Mucosa of stomach (tissue), 1 donor: ENCODE results near the gene CACNA2D3.

Experiments used
- H3K27me3 ChIP-seq: one replicate; pipeline ENCODE4 v1.7.0; 2013; ENCODE audit warnings: mild to moderate bottlenecking, low read length; ENCODE audit not compliant: control insufficient read depth, insufficient read depth
- H3K36me3 ChIP-seq: one replicate; pipeline ENCODE4 v1.7.0; 2013; ENCODE audit warnings: low read length; ENCODE audit not compliant: control insufficient read depth, insufficient read depth
- H3K4me1 ChIP-seq: one replicate; pipeline ENCODE4 v1.7.0; 2013; ENCODE audit warnings: mild to moderate bottlenecking, low read length; ENCODE audit not compliant: control insufficient read depth, insufficient read depth
- H3K4me3 ChIP-seq: one replicate; pipeline ENCODE4 v1.7.0; 2013; ENCODE audit warnings: low read length
- H3K9ac ChIP-seq: one replicate; pipeline ENCODE4 v1.7.0; 2013; ENCODE audit warnings: mild to moderate bottlenecking, low read length, moderate library complexity
- H3K9me3 ChIP-seq: one replicate; pipeline ENCODE4 v1.7.0; 2013; ENCODE audit warnings: mild to moderate bottlenecking, low read length, moderate library complexity; ENCODE audit not compliant: control insufficient read depth
- donor health status: Pancreatic carcinoma.

The CACNA2D3 gene

DNA sequence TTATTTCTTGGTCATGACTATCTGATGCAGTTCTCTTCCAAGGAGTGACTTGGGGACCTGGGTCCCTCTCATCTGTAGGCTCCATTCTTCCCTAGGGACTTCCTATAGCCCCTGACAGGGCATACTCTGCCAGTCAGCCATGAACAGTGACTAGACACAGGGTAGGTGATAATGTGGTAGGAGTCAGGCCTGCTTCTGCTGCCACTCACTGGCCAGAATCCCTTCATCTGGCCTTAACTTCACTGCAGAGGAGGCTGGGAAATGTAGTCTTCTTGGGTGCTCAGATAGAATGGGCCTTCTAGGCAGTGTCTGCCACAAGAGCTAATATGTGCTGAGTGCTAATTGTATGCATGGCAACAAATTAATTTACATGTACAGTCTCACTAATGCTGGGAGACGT lies 84.5 kb downstream of the CACNA2D3 start:
- Histone ChIP-seq H3K9me3 (no peaks in the 10 kb centered on the region), H3K27me3 (no peaks in the 10 kb centered on the region), H3K36me3 (no peaks in the 10 kb centered on the region), H3K4me3 (no peak overlapping the region), H3K4me1 (no peaks in the 10 kb centered on the region), H3K9ac (no peak overlapping the region)

DNA sequence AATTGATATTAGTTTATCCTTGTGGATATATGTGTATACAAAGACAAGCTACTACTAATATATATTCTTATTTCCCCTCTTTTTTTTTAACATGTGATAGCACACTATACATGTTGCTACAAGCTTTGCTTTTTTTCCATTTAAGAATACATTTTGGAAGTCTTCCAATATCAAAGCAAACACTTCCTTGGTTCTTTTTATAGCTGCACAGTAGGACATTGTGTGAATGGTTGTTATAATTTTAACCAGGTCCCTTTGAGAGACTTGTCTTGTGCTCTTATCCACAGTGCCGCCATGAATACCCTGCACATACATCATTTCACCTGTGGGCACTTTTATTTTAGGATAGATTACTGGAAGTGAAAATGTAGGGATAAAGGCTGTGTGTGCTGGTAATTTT lies 88.7 kb downstream of the CACNA2D3 start:
- Histone ChIP-seq H3K4me1 (no peaks in the 10 kb centered on the region), H3K9me3 (no peaks in the 10 kb centered on the region), H3K36me3 (no peaks in the 10 kb centered on the region), H3K4me3 (no peak overlapping the region), H3K27me3 (no peaks in the 10 kb centered on the region), H3K9ac (no peak overlapping the region)

DNA sequence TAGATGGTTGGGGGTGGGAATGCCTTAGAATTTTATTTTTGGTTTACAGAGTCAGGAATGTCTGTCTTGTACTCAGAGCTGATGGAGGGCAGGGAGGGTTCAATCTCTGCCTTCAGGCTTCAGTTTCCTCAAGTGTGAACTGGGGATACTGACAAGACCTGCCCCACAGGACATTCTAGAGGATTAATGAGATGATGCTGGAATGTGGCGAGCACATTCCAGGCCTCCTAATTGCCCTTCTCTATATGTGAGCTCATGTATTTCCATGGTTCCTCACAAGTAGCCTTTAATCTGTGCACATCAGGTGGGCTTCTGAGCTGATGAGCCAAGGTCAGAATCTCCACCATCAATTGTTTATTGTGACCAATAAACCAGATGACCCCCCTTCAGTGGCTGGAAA lies 90.4 kb downstream of the CACNA2D3 start:
- no peaks in the 10 kb centered on the region for H3K4me1 ChIP-seq
- H3K36me3 ChIP-seq: no peaks in the 10 kb centered on the region
- H3K9ac ChIP-seq: no peak overlapping the region
- no peak overlapping the region for H3K4me3 ChIP-seq
- H3K9me3 ChIP-seq: no peaks in the 10 kb centered on the region
- H3K27me3 ChIP-seq: no peaks in the 10 kb centered on the region

DNA sequence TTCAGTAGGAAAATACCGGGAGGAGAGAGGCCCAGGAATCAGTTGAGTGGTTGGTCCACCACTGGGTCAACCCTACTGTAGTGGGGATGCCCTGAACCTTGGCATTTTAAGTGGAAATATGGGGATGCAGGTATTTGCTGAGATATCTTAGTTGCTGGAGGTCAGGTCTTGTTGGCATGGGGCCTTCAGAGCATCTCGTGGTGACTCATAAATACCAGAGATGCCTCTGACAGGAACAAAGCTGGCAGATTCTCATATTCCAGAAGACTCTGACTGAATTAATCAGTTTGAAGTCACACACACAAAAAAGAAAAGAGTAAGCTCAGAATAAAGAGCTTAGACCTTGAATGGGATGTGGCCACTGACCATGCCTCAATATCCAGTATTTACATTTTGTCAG lies 91.6 kb downstream of the CACNA2D3 start:
- Histone ChIP-seq H3K9me3 (no peaks in the 10 kb centered on the region), H3K4me3 (no peak overlapping the region), H3K36me3 (no peaks in the 10 kb centered on the region), H3K9ac (no peak overlapping the region), H3K4me1 (no peaks in the 10 kb centered on the region), H3K27me3 (no peaks in the 10 kb centered on the region)

DNA sequence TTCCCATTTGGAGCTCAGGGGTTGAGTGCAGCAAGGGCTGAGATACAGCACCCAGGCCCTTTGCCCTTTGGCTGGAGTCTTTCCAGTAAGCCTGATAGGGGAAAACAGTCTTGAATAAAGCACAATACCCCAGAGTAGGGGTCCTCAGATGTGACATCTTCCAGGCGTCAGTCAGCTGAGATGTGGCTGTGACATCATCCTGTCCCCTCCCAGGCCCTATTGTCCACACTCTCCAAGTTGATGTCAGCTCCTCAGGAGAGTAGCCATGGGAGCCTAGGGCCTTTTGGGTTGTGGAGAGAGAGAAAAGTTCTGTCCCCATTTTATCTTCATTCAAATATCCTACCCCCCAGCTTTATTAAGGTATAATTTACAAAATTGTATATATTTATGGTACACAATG lies 92.5 kb downstream of the CACNA2D3 start:
- Histone ChIP-seq H3K9me3 (no peaks in the 10 kb centered on the region), H3K9ac (no peak overlapping the region), H3K27me3 (no peaks in the 10 kb centered on the region), H3K4me1 (no peaks in the 10 kb centered on the region), H3K36me3 (no peaks in the 10 kb centered on the region), H3K4me3 (no peak overlapping the region)

DNA sequence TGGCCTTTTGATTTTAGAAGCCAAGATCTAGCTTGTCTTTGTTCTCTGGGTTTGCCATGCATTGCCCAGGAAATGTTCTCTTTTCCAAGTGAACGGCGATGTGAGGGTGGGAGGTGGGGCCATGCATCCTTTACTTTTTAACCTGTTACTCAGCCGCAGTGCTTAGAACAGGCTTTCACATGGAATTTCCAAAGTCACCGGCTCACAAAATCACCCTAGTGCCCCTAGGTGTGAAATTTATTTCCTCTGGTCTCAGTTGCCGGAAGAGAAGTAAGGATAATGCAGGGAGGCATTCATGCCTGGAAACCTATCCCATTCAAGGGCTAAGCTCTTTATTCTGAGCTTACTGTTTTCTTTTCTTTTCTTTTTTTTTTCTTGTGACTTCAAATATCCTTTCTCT lies 93.2 kb downstream of the CACNA2D3 start:
- Histone ChIP-seq H3K4me3 (no peak overlapping the region), H3K27me3 (no peaks in the 10 kb centered on the region), H3K4me1 (no peaks in the 10 kb centered on the region), H3K9ac (no peak overlapping the region), H3K36me3 (no peaks in the 10 kb centered on the region), H3K9me3 (no peaks in the 10 kb centered on the region)

DNA sequence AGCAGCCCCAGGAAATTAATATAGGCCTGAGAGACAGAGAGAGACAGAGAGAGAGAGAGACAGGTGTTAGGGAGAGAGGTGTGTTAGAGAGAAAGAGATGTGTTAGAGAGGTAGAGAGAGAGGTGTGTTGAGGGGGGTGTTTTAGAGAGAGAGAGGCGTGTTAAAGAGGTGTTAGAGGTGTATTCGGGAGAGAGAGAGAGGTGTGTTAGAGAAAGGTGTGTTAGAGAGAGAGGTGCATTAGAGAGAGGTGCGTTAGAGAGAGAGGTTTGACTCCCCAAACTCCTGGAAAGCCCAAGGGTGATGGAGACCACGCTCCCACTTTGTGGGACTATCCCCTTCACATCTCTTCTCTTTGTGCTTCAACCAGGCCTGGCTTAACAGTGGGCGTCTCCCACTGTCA lies 95.5 kb downstream of the CACNA2D3 start:
- Histone ChIP-seq H3K27me3 (no peaks in the 10 kb centered on the region), H3K9me3 (no peaks in the 10 kb centered on the region), H3K4me3 (no peak overlapping the region), H3K36me3 (no peaks in the 10 kb centered on the region), H3K4me1 (no peaks in the 10 kb centered on the region), H3K9ac (no peak overlapping the region)

DNA sequence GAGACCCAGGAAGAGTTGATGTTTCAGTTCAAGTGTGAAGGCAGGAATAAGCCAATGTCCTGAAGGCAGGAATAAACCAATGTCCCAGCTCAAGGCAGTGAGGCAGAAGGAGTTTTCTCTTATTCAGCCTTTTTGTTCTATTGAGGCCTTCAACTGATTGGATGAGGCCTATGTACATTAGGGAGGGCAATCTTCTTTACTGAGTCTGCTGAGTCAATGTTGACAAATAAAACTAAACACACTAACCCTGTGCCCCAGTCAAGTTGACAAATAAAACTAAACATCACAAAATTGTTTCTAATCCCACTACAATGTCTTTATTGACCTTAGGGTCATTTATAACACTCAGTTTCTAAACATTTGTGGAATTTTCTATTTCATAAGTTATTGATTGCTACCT lies 100.0 kb downstream of the CACNA2D3 start:
- no peaks in the 10 kb centered on the region for H3K27me3 ChIP-seq
- no peaks in the 10 kb centered on the region for H3K4me1 ChIP-seq
- H3K9ac ChIP-seq: no peak overlapping the region
- H3K36me3 ChIP-seq: no peaks in the 10 kb centered on the region
- H3K9me3 ChIP-seq: no peaks in the 10 kb centered on the region
- H3K4me3 ChIP-seq: no peak overlapping the region

DNA sequence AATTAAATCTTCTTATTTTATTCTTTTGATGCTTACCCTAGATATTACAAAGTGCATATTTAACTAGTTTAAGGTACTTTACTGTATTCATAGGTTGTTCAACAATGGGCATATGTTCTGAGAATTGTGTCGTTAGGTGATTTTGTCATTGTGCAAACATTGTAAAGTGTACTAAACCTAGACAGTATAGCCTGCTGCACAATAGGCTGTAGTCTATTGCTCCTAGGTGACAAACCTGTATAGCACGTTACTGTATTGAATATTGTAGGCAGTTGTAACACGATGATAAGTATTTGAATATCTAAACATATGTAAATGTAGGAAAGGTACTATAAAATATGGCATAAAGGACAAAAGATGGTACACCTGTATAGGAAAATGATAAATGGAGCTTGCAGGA lies 100.7 kb downstream of the CACNA2D3 start:
- no peak overlapping the region for H3K9ac ChIP-seq
- H3K4me1 ChIP-seq: no peaks in the 10 kb centered on the region
- no peaks in the 10 kb centered on the region for H3K27me3 ChIP-seq
- H3K4me3 ChIP-seq: no peak overlapping the region
- H3K9me3 ChIP-seq: no peaks in the 10 kb centered on the region
- no peaks in the 10 kb centered on the region for H3K36me3 ChIP-seq

DNA sequence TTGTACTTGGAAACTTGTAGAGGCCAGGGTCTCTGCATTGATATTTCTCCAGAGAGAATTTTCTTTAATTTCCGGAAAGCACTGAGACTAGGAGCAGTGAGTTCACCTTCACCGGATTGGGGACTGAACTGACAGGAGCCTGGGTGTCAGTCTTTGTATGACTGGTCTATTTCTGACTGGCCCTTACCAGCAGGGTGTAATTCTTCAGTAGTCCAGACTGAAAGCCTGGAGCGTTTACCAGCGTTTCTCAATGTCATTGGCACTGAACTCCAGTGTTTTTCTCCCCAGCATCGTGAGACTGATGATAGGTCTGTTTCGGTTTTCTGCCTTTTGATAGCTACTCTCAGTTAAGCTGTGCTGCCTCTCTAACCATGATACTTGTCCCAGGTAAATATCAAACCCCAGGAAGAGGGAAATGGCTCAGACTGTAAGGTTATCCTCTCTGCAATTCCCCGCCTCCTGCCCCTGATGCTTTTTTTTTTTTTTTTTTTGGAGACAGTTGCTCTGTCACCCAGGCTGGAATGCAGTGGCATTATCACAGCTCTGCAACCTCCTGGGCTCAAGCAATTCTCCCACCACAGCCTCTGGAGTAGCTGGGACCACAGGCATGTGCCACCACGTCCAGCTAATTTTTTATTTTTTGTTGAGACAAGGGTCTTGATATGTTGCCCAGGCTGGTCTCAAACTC lies 103.6 kb downstream of the CACNA2D3 start:
- no peaks in the 10 kb centered on the region for H3K4me1 ChIP-seq
- no peaks in the 10 kb centered on the region for H3K27me3 ChIP-seq
- H3K36me3 ChIP-seq: no peaks in the 10 kb centered on the region
- no peaks in the 10 kb centered on the region for H3K9me3 ChIP-seq
- no peak overlapping the region for H3K4me3 ChIP-seq
- H3K9ac ChIP-seq: no peak overlapping the region

DNA sequence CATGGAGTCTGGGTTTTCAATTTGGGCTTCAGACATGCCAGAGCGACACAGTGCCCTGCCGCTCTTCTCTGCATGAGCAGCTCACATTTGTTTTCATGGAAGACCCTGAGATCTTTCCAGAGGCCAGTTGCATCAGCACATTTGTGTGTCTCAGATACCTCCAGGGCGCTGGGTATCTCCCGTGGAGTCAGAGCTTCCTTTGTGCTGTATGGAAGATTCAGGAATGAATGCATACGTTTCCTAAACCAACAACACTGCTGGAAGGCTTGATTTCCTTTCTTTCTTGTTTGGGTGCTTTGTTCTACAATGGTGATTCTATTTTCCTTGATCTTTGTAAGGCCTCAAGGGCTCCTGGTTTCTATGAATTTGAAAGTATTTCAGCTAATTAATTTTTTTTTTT lies 106.5 kb downstream of the CACNA2D3 start:
- Histone ChIP-seq H3K4me3 (no peak overlapping the region), H3K27me3 (no peaks in the 10 kb centered on the region), H3K36me3 (no peaks in the 10 kb centered on the region), H3K9ac (no peak overlapping the region), H3K4me1 (no peaks in the 10 kb centered on the region), H3K9me3 (no peaks in the 10 kb centered on the region)

DNA sequence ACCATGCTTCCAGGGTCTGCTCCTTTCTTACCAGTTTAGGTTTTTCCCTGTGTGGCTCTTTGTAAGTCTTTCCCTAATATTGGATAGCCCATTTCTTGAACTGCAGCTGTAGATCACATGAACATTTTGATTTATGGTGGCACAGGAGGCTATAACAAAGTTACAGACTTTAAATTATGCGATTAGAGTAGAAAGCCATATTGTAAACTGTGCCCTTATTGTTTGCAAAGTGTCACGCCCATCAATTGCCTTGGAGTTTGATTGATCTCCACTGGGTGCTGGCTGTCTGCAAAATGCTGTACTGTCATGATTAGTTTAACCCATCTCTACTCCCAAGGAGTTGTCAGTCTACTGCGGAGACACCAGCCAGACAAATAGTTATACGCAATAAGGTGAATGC lies 110.3 kb downstream of the CACNA2D3 start:
- no peaks in the 10 kb centered on the region for H3K4me1 ChIP-seq
- H3K36me3 ChIP-seq: no peaks in the 10 kb centered on the region
- no peaks in the 10 kb centered on the region for H3K9me3 ChIP-seq
- H3K9ac ChIP-seq: no peak overlapping the region
- H3K27me3 ChIP-seq: no peaks in the 10 kb centered on the region
- no peak overlapping the region for H3K4me3 ChIP-seq

DNA sequence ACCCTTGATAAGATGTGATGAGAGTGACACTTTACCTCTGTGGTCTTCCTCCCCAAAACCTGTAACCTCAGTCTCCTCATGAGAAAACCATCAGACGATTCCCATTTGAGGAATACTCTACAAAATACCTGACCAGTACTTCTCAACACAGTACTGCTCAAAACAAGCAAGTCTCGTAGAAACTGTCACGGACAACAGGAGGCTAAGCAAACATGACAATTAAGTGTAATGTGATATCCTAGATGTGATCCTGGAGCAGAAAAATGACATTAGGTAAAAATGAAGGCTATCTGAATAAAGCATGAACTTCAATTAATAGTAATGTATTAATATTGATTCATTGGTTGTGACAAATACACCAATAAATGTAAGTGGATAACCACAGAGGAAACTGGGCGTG lies 113.6 kb downstream of the CACNA2D3 start:
- Histone ChIP-seq H3K9ac (no peak overlapping the region), H3K36me3 (no peaks in the 10 kb centered on the region), H3K4me1 (no peaks in the 10 kb centered on the region), H3K9me3 (no peaks in the 10 kb centered on the region), H3K27me3 (no peaks in the 10 kb centered on the region), H3K4me3 (no peak overlapping the region)
